CD4-positive, alpha-beta T cell treated with Interleukin-4 for 1 hour (primary cell): ENCODE measurements around the gene NSD1.

Experiments
- DNase-seq, 2 donors: peaks; one replicate each; pipeline ENCODE4 v3.0.0-alpha.2; 2020 to 2022

Gene NSD1

DNA sequence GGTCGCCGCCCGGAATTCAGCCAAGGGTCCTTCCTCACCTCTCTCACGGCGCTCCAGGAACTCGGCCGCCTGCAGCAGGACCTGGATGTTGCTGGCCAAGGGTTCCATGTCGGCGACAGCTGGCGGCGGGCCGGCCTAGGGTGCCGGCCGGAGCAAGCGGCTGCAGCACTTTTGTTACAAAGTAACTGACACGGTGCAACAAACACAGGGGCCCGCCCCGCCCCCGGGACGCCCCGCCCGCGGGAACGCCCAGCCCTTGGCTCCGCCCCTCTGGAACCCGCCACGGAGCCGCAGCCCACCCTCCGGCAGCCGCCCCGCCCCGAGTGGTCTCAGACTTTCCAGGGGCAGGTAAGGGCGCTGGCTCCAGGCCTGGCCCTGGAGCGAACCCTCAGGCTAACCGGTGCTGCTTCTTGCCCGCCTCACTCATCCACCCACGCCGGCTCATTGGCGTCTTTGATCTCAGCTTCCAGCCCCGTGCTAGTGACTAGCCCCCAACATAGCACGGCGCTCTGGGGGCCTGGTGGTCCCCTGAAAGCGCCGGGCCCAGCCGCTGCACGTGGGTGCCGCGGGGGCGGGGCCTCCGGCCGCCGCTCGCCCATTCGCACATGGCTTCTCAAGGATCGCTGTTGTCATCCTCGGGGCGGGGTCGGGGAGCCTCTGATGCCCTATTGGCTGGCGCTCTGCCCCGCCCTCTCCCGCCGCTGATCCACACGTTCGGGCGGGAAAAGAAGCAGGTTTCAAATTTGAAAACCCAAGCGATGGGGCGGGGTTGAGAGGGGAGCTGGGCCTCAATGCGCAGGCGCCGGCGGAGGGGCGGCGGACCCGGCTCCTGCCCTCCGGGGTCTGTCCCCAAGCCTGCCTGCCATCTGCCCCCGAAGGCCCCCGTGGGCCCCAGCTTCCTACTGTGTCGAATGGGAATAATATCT lies 178.4 kb downstream of the NSD1 start, which contains the start of gene MXD3:
Gene MXD3, minus strand, starts transcription at position 176 of the 926 bp plus-strand sequence. Its CDS starts 68 bp downstream, at position 108.
- peak; percentile 96 for DNase-seq

GRCh38 chr5:177312649-177313181 lies 179.1 kb downstream of the NSD1 start:
- DNase-seq = peak in 1 of 2 donors; percentile 30

DNA sequence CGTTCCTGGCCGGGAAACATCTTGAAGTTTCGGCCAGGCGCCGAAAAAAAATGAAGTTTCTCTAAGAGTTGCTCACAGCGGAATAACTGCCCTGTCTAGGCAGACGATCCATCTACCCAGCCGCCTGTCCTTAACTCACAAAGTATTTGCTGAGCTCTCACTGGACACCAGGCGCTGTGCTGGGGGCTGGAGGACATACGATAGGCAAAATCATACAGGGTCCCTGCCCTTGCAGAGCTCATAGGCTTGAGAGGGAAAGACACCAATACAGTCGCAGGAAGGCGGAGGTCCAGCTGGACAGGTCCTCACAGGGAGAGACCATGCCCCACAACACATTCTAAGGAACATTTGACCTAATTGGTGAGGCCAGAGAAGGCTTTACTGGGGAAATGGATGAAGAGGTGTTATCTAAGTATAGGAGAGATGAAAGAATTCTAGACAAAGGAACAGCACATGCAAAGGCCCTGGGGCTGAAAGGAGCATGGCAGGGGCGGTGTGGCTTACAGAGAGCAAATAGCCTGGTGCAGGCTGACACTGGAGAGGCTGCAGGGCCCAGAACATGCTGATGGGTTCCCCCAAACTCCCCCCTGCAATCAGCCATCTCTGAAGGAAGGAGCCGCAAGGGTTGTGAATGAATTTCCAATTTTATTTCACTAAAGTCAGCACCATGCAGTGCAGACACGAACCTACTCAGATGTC lies 180.1 kb downstream of the NSD1 start:
- no peak for DNase-seq

GRCh38 chr5:177314376-177315342 lies 181.1 kb downstream of the NSD1 start:
- DNase-seq = no peak

- no peak for DNase-seq
Observed at GRCh38 chr5:177315411-177315810, 181.8 kb downstream of the NSD1 start.

DNA sequence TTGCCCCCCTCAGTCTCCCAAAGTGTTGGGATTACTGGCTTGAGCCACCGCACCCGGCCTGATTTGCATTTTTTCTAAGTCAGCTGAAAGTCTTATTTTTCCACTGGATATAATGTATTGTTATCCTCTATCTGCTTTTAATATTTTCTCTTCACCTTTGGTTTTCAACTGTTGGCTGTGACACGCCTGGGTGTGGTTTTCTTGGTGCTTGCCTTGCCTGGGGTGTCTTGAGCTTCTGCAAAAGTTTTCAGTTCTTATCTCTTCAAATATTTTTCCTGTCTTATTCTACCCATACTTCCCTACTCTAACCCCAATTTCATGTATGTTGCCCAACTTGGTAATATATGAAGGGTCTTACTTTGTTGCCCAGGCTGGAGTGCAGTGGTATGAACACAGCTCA lies 182.4 kb downstream of the NSD1 start:
- DNase-seq = no peak

DNA sequence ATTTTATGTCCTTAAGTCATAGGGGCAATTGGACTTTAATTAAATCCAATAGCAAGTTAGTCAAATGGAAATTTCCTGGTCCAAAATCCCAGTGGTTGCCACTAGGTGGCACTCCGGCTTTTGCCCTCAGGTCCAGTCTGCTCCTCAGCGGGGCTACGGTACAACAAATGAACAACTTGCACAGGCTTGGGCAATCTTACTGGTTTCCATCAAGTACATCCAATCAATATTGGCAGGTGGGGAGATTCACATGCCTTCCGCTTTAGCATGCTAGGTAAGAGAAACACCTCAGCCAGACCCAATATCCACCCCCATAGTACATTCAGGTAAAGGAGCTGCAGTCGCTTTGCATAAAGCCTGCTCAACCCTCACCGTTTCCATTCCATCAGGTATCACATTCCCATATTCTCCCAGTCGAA lies 184.4 kb downstream of the NSD1 start:
- DNase-seq = peak; percentile 80 to 81

GRCh38 chr5:177319913-177320588 lies 186.5 kb downstream of the NSD1 start:
- DNase-seq = peak; percentile 42 to 43

GRCh38 chr5:177320879-177321278 lies 187.3 kb downstream of the NSD1 start:
- no peak for DNase-seq

- no peak for DNase-seq
Observed at GRCh38 chr5:177325868-177326381, 192.4 kb downstream of the NSD1 start.

GRCh38 chr5:177327539-177328522 lies 194.3 kb downstream of the NSD1 start:
- DNase-seq = peak in 1 of 2 donors; percentile 34

DNA sequence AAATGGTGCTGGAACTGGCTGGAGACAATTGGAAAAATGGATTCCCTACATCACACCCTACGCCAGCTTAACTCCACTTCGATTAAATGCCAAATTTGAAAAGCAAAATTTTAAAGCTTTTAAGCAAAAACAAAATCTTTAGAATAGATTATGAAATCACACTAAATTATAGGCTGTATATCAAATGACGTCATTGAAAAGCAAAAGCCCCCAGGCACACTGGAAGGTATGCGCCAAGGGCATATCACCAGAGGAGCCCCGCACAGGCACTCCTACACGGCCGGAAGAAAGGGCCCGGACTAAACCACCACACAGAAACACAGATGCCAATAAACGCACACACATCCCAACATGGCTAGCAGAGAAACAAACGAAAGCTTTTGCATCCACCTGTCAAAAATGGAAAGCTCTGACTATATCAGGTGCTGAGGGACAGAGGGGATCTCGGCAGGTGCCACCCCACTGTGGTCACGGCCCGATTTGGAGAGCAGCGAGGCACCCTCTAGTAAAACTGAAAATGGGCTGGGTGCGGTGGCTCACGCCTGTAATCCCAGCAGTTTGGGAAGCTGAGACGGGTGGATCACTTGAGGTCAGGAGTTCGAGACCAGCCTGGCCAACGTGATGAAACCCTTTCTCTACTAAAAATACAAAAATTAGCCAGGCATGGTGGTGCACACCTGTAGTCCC lies 195.1 kb downstream of the NSD1 start:
- DNase-seq = no peak

GRCh38 chr5:177329883-177330282 lies 196.3 kb downstream of the NSD1 start:
- DNase-seq = no peak

- DNase-seq = no peak
Observed at GRCh38 chr5:177330991-177331842, 197.6 kb downstream of the NSD1 start.

DNA sequence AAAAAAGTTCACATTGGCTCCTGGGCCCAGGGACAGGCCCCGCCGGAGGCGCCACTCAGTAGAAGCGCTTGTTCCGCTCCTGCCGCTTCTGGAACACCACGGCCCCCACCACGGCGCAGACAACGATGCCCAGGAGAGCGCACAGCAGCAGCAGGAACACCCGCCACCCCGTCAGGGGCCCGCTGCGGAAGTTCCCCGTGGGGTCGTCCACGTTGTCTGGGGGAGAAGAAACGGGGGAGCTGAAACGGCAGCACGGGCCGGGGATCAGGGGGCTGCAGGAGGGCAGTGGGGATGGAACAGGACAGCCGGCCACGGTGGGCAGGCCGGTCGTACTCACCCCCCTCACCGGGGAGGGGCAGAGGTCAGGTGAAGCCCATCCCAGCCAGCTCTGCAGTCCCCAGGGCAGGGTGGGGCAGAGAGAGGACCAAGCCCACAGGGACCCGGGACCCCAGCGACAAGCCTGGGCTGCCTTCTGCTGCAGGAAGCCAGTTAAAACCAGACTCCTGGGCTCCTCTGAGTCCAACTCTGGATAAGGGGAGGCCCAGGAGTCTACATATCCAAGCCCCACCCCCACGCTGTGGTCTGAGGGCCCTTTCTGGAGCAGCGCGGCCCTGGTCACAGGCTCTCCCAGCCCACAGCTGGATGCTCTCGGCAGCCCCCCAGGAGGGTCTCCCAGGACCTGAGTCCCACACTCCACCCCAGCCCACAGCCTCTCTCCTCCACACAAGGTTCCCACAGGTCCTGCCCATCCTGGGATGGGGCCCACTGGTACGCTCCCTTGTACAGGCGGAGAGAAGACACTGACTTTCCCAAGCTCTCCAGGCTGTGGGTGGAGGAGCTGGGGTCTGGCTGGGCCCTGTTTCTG lies 198.7 kb downstream of the NSD1 start:
- no peak for DNase-seq

DNA sequence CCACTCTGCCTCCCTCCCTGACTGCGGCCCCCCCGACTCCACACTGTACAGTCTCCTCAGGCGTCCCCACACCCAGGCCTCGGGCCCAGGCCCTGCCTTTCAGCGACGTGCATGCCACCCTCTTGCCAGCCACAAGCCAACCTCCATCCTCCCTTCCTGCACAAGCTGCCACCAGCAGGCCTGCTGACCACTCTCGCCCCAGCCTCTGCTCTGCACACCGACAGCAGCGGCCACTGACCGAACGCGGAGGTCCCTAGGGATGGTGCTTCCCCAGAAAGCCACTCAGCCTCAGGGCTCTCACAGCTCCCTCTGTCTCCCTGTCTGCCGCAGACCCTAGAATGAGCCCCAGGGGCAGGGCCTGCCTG lies 199.3 kb downstream of the NSD1 start:
- no peak for DNase-seq

GRCh38 chr5:177333420-177334154 lies 200.0 kb downstream of the NSD1 start:
- DNase-seq = no peak
